Measurements from ENCODE around the gene METTL16. TPM values are rescaled to one million over a fixed set of nuclear protein-coding genes. Genes with fewer than 3 reads are reported as not detected.

METTL16 gene
- total RNA-seq, 1 experiment from 2014 or later = 18.3 TPM

GRCh38 chr17:2400474-2400866, 111.2 kb downstream of the METTL16 start:
- peaks cover 32% of the 10 kb centered on the region for H3K79me2 ChIP-seq (ENCODE audit: low read length)
- H3K27ac ChIP-seq (ENCODE audit: low read length) = peak overlapping the region; percentile 88
- no peaks in the 10 kb centered on the region for H3K27me3 ChIP-seq (ENCODE audit: low read length)
- H3K4me1 ChIP-seq (ENCODE audit: low read length) = peaks cover 55% of the 10 kb centered on the region
- H2AFZ ChIP-seq (ENCODE audit: low read length) = 0 out of 2 replicates have a peak overlapping the region, but pooled peaks have one; percentile 25
- peak overlapping the region; percentile 96 for H3K4me2 ChIP-seq (ENCODE audit: low read depth, low read length, poor library complexity, severe bottlenecking)
- peak; percentile 89 for DNase-seq
- no peaks in the 10 kb centered on the region for H3K9me2 ChIP-seq (replicated peaks; ENCODE audit: insufficient read depth, low read length)
- no peaks in the 10 kb centered on the region for H3K36me3 ChIP-seq (ENCODE audit: insufficient read depth, low read length)
- peak overlapping the region; percentile 85 for H3K4me3 ChIP-seq (ENCODE audit: low read length)
- peak overlapping the region; percentile 83 for H3K9ac ChIP-seq (ENCODE audit: low read length)
- H3K9me3 ChIP-seq (ENCODE audit: low read length) = no peaks in the 10 kb centered on the region
- peaks cover 23% of the 10 kb centered on the region for H4K20me1 ChIP-seq (ENCODE audit: insufficient read depth, low read depth, low read length)

GRCh38 chr17:2399572-2400473, 111.9 kb downstream of the METTL16 start:
- Histone ChIP-seq H3K27me3 (ENCODE audit: low read length) (no peaks in the 10 kb centered on the region), H2AFZ (ENCODE audit: low read length) (no peak overlapping the region), H3K36me3 (ENCODE audit: insufficient read depth, low read length) (no peaks in the 10 kb centered on the region), H3K27ac (ENCODE audit: low read length) (peak overlapping the region; percentile 88), H3K9me3 (ENCODE audit: low read length) (no peaks in the 10 kb centered on the region), H3K4me2 (ENCODE audit: low read depth, low read length, poor library complexity, severe bottlenecking) (peak overlapping the region; percentile 96), H3K4me1 (ENCODE audit: low read length) (peaks cover 62% of the 10 kb centered on the region), H3K4me3 (ENCODE audit: low read length) (peak overlapping the region; percentile 85), H4K20me1 (ENCODE audit: insufficient read depth, low read depth, low read length) (peaks cover 25% of the 10 kb centered on the region), H3K79me2 (ENCODE audit: low read length) (peaks cover 38% of the 10 kb centered on the region), H3K9me2 (replicated peaks; ENCODE audit: insufficient read depth, low read length) (no peaks in the 10 kb centered on the region), H3K9ac (ENCODE audit: low read length) (peak overlapping the region; percentile 83)
- peak; percentile 97 for DNase-seq

GRCh38 chr17:2398655-2399571, 112.8 kb downstream of the METTL16 start:
- Histone ChIP-seq H4K20me1 (ENCODE audit: insufficient read depth, low read depth, low read length) (peaks cover 25% of the 10 kb centered on the region), H3K4me3 (ENCODE audit: low read length) (peak overlapping the region; percentile 85), H3K9me3 (ENCODE audit: low read length) (no peaks in the 10 kb centered on the region), H3K4me1 (ENCODE audit: low read length) (peaks cover 71% of the 10 kb centered on the region), H3K9me2 (replicated peaks; ENCODE audit: insufficient read depth, low read length) (no peaks in the 10 kb centered on the region), H3K79me2 (ENCODE audit: low read length) (peaks cover 42% of the 10 kb centered on the region), H3K4me2 (ENCODE audit: low read depth, low read length, poor library complexity, severe bottlenecking) (peak overlapping the region; percentile 96), H2AFZ (ENCODE audit: low read length) (no peak overlapping the region), H3K27me3 (ENCODE audit: low read length) (no peaks in the 10 kb centered on the region), H3K36me3 (ENCODE audit: insufficient read depth, low read length) (no peaks in the 10 kb centered on the region), H3K9ac (ENCODE audit: low read length) (peak overlapping the region; percentile 78), H3K27ac (ENCODE audit: low read length) (peak overlapping the region; percentile 66)
- peak; percentile 70 for DNase-seq

GRCh38 chr17:2398182-2398581, 113.5 kb downstream of the METTL16 start:
- Histone ChIP-seq H3K9ac (ENCODE audit: low read length) (peak overlapping the region; percentile 78), H3K4me1 (ENCODE audit: low read length) (peaks cover 74% of the 10 kb centered on the region), H3K36me3 (ENCODE audit: insufficient read depth, low read length) (no peaks in the 10 kb centered on the region), H3K9me2 (replicated peaks; ENCODE audit: insufficient read depth, low read length) (no peaks in the 10 kb centered on the region), H2AFZ (ENCODE audit: low read length) (no peak overlapping the region), H3K4me3 (ENCODE audit: low read length) (peak overlapping the region; percentile 85; the same call in 1 of the 2 replicates), H3K79me2 (ENCODE audit: low read length) (peaks cover 42% of the 10 kb centered on the region), H4K20me1 (ENCODE audit: insufficient read depth, low read depth, low read length) (peaks cover 25% of the 10 kb centered on the region), H3K27me3 (ENCODE audit: low read length) (no peaks in the 10 kb centered on the region), H3K4me2 (ENCODE audit: low read depth, low read length, poor library complexity, severe bottlenecking) (peak overlapping the region; percentile 96), H3K9me3 (ENCODE audit: low read length) (no peaks in the 10 kb centered on the region), H3K27ac (ENCODE audit: low read length) (no peak overlapping the region)
- DNase-seq = no peak

GRCh38 chr17:2397247-2398171, 114.2 kb downstream of the METTL16 start:
- peak overlapping the region; percentile 65 for H3K4me3 ChIP-seq (ENCODE audit: low read length)
- no peak overlapping the region for H2AFZ ChIP-seq (ENCODE audit: low read length)
- H3K9ac ChIP-seq (ENCODE audit: low read length) = peak overlapping the region; percentile 78
- H3K36me3 ChIP-seq (ENCODE audit: insufficient read depth, low read length) = no peaks in the 10 kb centered on the region
- peak overlapping the region; percentile 45 for H3K27ac ChIP-seq (ENCODE audit: low read length)
- peaks cover 25% of the 10 kb centered on the region for H4K20me1 ChIP-seq (ENCODE audit: insufficient read depth, low read depth, low read length)
- H3K79me2 ChIP-seq (ENCODE audit: low read length) = peaks cover 42% of the 10 kb centered on the region
- no peaks in the 10 kb centered on the region for H3K27me3 ChIP-seq (ENCODE audit: low read length)
- H3K4me2 ChIP-seq (ENCODE audit: low read depth, low read length, poor library complexity, severe bottlenecking) = peak overlapping the region; percentile 84
- no peak for DNase-seq
- no peaks in the 10 kb centered on the region for H3K9me3 ChIP-seq (ENCODE audit: low read length)
- no peaks in the 10 kb centered on the region for H3K9me2 ChIP-seq (replicated peaks; ENCODE audit: insufficient read depth, low read length)
- peaks cover 67% of the 10 kb centered on the region for H3K4me1 ChIP-seq (ENCODE audit: low read length)

- Histone ChIP-seq H4K20me1 (ENCODE audit: insufficient read depth, low read depth, low read length) (peaks cover 25% of the 10 kb centered on the region), H3K4me3 (ENCODE audit: low read length) (peak overlapping the region; percentile 65), H3K79me2 (ENCODE audit: low read length) (peaks cover 48% of the 10 kb centered on the region), H3K9ac (ENCODE audit: low read length) (peak overlapping the region; percentile 65), H3K9me2 (replicated peaks; ENCODE audit: insufficient read depth, low read length) (no peaks in the 10 kb centered on the region), H3K4me2 (ENCODE audit: low read depth, low read length, poor library complexity, severe bottlenecking) (peak overlapping the region; percentile 84), H3K36me3 (ENCODE audit: insufficient read depth, low read length) (no peaks in the 10 kb centered on the region), H3K9me3 (ENCODE audit: low read length) (no peaks in the 10 kb centered on the region), H2AFZ (ENCODE audit: low read length) (no peak overlapping the region), H3K4me1 (ENCODE audit: low read length) (peaks cover 68% of the 10 kb centered on the region), H3K27ac (ENCODE audit: low read length) (peak overlapping the region; percentile 45), H3K27me3 (ENCODE audit: low read length) (no peaks in the 10 kb centered on the region)
- DNase-seq = peak; percentile 95
These were observed 115.0 kb downstream of the METTL16 start for GRCh38 chr17:2396568-2397246.

GRCh38 chr17:2396192-2396567, 115.5 kb downstream of the METTL16 start:
- DNase-seq = no peak
- Histone ChIP-seq H3K36me3 (ENCODE audit: insufficient read depth, low read length) (no peaks in the 10 kb centered on the region), H3K9me2 (replicated peaks; ENCODE audit: insufficient read depth, low read length) (no peaks in the 10 kb centered on the region), H3K4me2 (ENCODE audit: low read depth, low read length, poor library complexity, severe bottlenecking) (peak overlapping the region; percentile 84), H3K79me2 (ENCODE audit: low read length) (peaks cover 54% of the 10 kb centered on the region), H2AFZ (ENCODE audit: low read length) (no peak overlapping the region), H3K27me3 (ENCODE audit: low read length) (no peaks in the 10 kb centered on the region), H4K20me1 (ENCODE audit: insufficient read depth, low read depth, low read length) (peaks cover 25% of the 10 kb centered on the region), H3K4me1 (ENCODE audit: low read length) (peaks cover 70% of the 10 kb centered on the region), H3K9me3 (ENCODE audit: low read length) (no peaks in the 10 kb centered on the region), H3K4me3 (ENCODE audit: low read length) (peak overlapping the region; percentile 65), H3K27ac (ENCODE audit: low read length) (peak overlapping the region; percentile 27; the same call in 1 of the 2 replicates), H3K9ac (ENCODE audit: low read length) (peak overlapping the region; percentile 65)

All from Karpas-422 (cell line).